K562 (cell line): ENCODE results near the gene UBXN11. TPM values are rescaled to one million over a fixed set of nuclear protein-coding genes. Genes with fewer than 3 reads are reported as not detected.
A peak's percentile ranks its signal among the peaks of the same experiment; 100 is the strongest.

Experiments used
- ARNT ChIP-seq, 2 experiments: fragments of 450-650 bp; IDR thresholded peaks; 2 replicates each; pipeline ENCODE4 v1.6.1; 2016; ENCODE audit warnings: mild to moderate bottlenecking in 1 of 2
- BRF1 ChIP-seq: IDR thresholded peaks from 3 replicates; pipeline ENCODE4 v1.6.1; 2011; ENCODE audit warnings: borderline replicate concordance, mild to moderate bottlenecking; ENCODE audit not compliant: insufficient read length; ENCODE audit errors: extremely low read depth
- CBFB ChIP-seq: sonication (generic); formaldehyde crosslinking; IDR thresholded peaks from 2 replicates; pipeline ENCODE4 v1.4.0; 2020; ENCODE audit warnings: mild to moderate bottlenecking, missing genetic modification reagents
- FUS ChIP-seq: fragments of 200-400 bp; formaldehyde crosslinking; optimal IDR thresholded peaks from 2 replicates; pipeline ENCODE3; 2017; ENCODE audit warnings: low read depth, low read length
- HOXB6 ChIP-seq: fragments of 250-450 bp; sonication (Bioruptor Pico); IDR thresholded peaks from 2 replicates; pipeline ENCODE4 v1.5.1; 2022; ENCODE audit warnings: mild to moderate bottlenecking, borderline replicate concordance
- KLF1 ChIP-seq: fragments of 450-650 bp; IDR thresholded peaks from 2 replicates; pipeline ENCODE4 v1.6.1; 2016; ENCODE audit warnings: missing genetic modification characterization, missing compliant biosample characterization
- MAFK ChIP-seq: IDR thresholded peaks from 2 replicates; pipeline ENCODE4 v1.6.1; 2011; ENCODE audit warnings: low read length, improper control_type of control experiment
- MCM2 ChIP-seq: fragments of 450-650 bp; IDR thresholded peaks from 2 replicates; pipeline ENCODE4 v1.6.1; 2017; ENCODE audit warnings: low read depth, mild to moderate bottlenecking
- NCOA6 ChIP-seq: fragments of 450-650 bp; IDR thresholded peaks from 2 replicates; pipeline ENCODE4 v1.6.1; 2017; ENCODE audit warnings: mild to moderate bottlenecking
- NFE2 ChIP-seq: IDR thresholded peaks from 2 replicates; pipeline ENCODE4 v1.6.1; 2014; ENCODE audit warnings: antibody characterized with exemption, low read depth
- NFXL1 ChIP-seq: fragments of 450-650 bp; formaldehyde crosslinking; IDR thresholded peaks from 2 replicates; pipeline ENCODE4 v1.4.0; 2021; ENCODE audit warnings: mild to moderate bottlenecking
- POLR2AphosphoS2 ChIP-seq: IDR thresholded peaks from 2 replicates; pipeline ENCODE4 v1.6.1; 2012; ENCODE audit warnings: low read length, improper control_type of control experiment
- RB1 ChIP-seq: fragments of 450-650 bp; IDR thresholded peaks from 2 replicates; pipeline ENCODE4 v1.6.1; 2017; ENCODE audit warnings: low read depth, mild to moderate bottlenecking
- SRSF3 ChIP-seq: fragments of 200-400 bp; formaldehyde crosslinking; IDR thresholded peaks from 2 replicates; pipeline ENCODE4 v1.6.1; 2016; ENCODE audit warnings: mild to moderate bottlenecking, low read length, moderate library complexity; ENCODE audit not compliant: insufficient read depth
- TAL1 ChIP-seq: fragments of 450-650 bp; IDR thresholded peaks from 2 replicates; pipeline ENCODE4 v1.6.1; 2016; ENCODE audit warnings: mild to moderate bottlenecking
- YY1 ChIP-seq, 3 experiments: IDR thresholded peaks; 2 replicates each; pipeline ENCODE4 v1.6.1; 2011; ENCODE audit warnings: low read length in 2 of 3, mild to moderate bottlenecking in 2 of 3, moderate library complexity in 2 of 3, borderline replicate concordance in 1 of 3, control low read depth in 1 of 3, low read depth in 1 of 3; ENCODE audit not compliant: insufficient read depth in 3 of 3, insufficient replicate concordance in 2 of 3, control insufficient read depth in 1 of 3, insufficient read length in 1 of 3; ENCODE audit errors: extremely low read depth in 1 of 3
- ZKSCAN1 ChIP-seq: fragments of 150-350 bp; IDR thresholded peaks from 2 replicates; pipeline ENCODE4 v1.6.1; 2016; ENCODE audit warnings: low read depth, low read length
- polyA plus RNA-seq, 8 experiments: library from polyadenylated mRNA; depleted of rRNA in 4 of 8; stranded (reverse) in 5 of 8; unstranded in 3 of 8; fragments of >200 nt; fragmentation: Nextera tagmentation in 2 of 8; fragmentation: Illumina TruSeq in 1 of 8; extraction: Ambion mirVana in 2 of 8; extraction: Trizol in 1 of 8; gene quantifications; 2 replicates each; pipeline versions ENCODE4 v1.2.1 to v1.2.3, GENCODE V29; 2011 to 2014; ENCODE audit warnings: inconsistent platforms in 1 of 8, missing spikeins in 1 of 8
- total RNA-seq, 7 experiments: library from RNA; depleted of rRNA in 6 of 7; stranded (reverse); fragments of >200 nt in 6 of 7; fragmentation: Illumina TruSeq in 2 of 7; extraction: Trizol in 2 of 7; gene quantifications; 2 replicates each; pipeline versions ENCODE4 v1.2.1 to v1.2.3, GENCODE V29; 2011 to 2021; ENCODE audit warnings: low replicate concordance in 1 of 7
- TF ChIP-seq, protein P1 (sequence below): fragments of 250-450 bp; sonication (Bioruptor Pico); IDR thresholded peaks from 2 replicates; pipeline ENCODE4 v1.5.0; 2021; ENCODE audit warnings: mild to moderate bottlenecking, moderate library complexity
- TF ChIP-seq, protein P2 (sequence below): fragments of 250-450 bp; sonication (Bioruptor Pico); IDR thresholded peaks from 2 replicates; pipeline ENCODE4 v1.9.0; 2021; ENCODE audit warnings: mild to moderate bottlenecking
- TF ChIP-seq, protein P3 (sequence below): IDR thresholded peaks from 2 replicates; pipeline ENCODE4 v1.6.1; 2011; ENCODE audit not compliant: insufficient read length; ENCODE audit errors: extremely low read depth
- TF ChIP-seq, protein P4 (sequence below): fragments of 250-450 bp; sonication (Bioruptor Pico); IDR thresholded peaks from 2 replicates; pipeline ENCODE4 v1.8.0; 2022; ENCODE audit warnings: inconsistent platforms, mild to moderate bottlenecking, moderate library complexity, borderline replicate concordance

Gene UBXN11
- total and polyA plus RNA-seq, 9 of the 15 experiments (the other 6 are each of a cell fraction or from before 2014, with no cell fraction given), result 0.48 to 34.3 (median 11.3) TPM

DNA sequence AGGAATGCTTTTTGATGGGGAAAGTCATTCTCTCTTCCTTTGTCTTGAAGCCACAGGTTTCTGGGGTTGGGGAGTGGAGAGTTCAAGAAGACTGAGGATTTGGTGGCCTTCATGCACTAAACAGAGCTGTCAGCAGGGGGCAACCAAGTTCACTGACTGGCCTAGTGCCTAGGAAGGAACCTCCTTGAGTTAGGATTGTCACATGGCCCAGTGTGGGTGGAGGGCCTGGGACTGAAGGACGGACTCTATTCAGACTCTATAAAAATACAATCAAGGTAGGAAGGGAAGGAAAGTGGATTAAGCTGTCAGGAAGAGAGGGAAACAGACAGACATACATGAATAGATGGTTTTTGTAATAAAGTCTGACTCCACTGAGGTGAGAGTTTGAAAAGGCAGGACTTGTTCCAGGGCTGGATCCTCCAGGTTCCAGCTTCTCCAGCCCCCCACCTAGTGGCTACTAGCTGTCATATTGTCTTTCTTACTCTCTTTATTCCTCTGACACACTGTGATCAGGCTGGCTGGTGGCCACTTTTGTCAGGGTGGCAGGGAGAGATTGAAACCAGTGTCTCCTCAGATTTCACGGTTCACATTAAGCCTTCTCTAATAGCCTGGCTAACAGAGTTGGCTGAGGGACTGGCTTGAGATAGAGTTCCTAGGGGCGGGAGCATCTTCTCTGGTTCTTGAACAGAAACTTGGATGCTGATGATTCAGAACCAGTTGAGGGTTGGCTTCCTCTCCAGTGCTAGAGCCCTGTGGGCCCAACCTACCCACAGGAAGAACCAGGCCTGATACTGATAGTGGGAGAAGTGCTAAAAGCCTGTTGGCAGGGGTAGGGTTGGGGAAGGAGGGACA, 30.6 kb downstream of the UBXN11 start (continued):
- TF ChIP-seq MCM2 (no peak), NCOA6 (no peak), SRSF3 (no peak), MAFK (no peak), ZKSCAN1 (no peak), POLR2AphosphoS2 (no peak), ARNT (IDR thresholded peaks at IDR 0.05) (peak in 1 of 2 experiments; percentile 17; a peak in 3 of 4 replicates), FUS (no peak), KLF1 (tag) (no peak), CBFB (CRISPR knock-in tag) (no peak), BRF1 (no peak), RB1 (peak; percentile 67; the same call in 1 of the 2 replicates), HOXB6 (CRISPR knock-in tag) (no peak), TAL1 (no peak), YY1 (IDR thresholded peaks at IDR 0.05; ENCODE audit: borderline replicate concordance in 1 of 3, control insufficient read depth in 1 of 3, extremely low read depth in 1 of 3, insufficient read depth in 3 of 3, insufficient read length in 1 of 3, insufficient replicate concordance in 2 of 3, low read depth in 1 of 3, low read length in 2 of 3) (no peak), NFXL1 (CRISPR knock-in tag) (no peak), NFE2 (no peak)
- TF ChIP-seq, protein P1, sequence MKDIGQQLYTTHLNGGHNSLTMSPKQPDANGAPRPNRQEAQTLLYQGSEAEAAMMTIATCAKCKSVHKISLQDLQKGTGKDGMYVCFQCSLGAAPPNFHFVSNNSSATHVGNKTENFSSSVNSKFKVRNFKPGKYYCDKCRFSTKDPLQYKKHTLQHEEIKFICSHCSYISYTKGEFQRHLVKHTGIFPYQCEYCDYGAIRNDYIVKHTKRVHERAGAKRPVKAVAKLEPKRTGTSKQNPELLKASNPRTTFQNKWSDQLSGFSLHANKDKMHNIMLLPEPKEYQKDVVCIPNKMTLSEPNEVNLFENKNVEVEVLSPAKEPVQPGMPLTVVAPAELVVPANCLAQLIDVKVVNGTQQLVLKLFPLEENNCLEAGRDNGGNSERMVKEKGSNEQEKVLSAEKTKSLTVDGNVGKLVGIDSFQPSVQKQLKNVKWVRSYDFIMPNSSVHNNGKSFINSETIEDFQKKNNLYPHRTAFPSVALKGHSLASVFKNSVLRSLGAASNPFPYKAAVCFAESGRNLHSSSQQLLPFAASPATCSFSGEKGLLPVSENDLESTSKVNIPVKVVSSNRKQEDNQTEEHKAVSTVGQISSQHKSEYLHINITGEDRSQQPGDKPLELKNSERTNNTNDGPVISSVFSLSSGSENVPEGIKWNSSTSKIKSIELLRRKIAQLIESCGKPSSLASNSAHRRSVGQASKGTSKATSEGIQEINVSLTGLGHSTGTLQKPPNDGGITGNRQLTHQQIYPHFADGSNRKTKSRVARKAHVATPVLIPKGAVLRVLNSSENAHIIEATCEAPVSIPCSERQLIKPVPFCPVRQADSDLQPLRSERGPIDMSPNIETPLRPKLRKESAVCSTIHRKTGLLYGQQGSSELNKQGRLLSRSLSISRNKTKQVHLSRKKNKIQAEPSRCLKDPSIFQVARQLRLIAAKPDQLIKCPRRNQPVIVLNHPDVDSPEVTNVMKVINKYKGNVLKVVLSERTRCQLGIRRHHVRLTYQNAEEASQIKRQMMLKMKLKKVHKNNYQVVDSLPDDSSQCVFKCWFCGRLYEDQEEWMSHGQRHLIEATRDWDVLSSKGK (CRISPR knock-in tag), result no peak
- TF ChIP-seq, protein P2, sequence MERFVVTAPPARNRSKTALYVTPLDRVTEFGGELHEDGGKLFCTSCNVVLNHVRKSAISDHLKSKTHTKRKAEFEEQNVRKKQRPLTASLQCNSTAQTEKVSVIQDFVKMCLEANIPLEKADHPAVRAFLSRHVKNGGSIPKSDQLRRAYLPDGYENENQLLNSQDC (CRISPR knock-in tag), result no peak
- TF ChIP-seq, protein P3, sequence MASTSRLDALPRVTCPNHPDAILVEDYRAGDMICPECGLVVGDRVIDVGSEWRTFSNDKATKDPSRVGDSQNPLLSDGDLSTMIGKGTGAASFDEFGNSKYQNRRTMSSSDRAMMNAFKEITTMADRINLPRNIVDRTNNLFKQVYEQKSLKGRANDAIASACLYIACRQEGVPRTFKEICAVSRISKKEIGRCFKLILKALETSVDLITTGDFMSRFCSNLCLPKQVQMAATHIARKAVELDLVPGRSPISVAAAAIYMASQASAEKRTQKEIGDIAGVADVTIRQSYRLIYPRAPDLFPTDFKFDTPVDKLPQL, result no peak
- TF ChIP-seq, protein P4, sequence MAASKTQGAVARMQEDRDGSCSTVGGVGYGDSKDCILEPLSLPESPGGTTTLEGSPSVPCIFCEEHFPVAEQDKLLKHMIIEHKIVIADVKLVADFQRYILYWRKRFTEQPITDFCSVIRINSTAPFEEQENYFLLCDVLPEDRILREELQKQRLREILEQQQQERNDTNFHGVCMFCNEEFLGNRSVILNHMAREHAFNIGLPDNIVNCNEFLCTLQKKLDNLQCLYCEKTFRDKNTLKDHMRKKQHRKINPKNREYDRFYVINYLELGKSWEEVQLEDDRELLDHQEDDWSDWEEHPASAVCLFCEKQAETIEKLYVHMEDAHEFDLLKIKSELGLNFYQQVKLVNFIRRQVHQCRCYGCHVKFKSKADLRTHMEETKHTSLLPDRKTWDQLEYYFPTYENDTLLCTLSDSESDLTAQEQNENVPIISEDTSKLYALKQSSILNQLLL (CRISPR knock-in tag), result no peak
